Left colon (tissue), 2 donors: ENCODE results near the gene FSIP1. TPM values are rescaled to one million over a fixed set of nuclear protein-coding genes. Genes with fewer than 3 reads are reported as not detected.
"Not testable (repeated sequence)": the region's sequence is repeated elsewhere in the genome, so short reads cannot be mapped to it uniquely, and the experiment has no call there.

Experiments
- ATAC-seq: fragments of 200-7000 bp; cut with Tn5 transposase; one replicate; pipeline ENCODE4 v1.9.1; 2020; ENCODE audit warnings: mild to moderate bottlenecking, moderate library complexity
- DNase-seq, 2 donors: peaks; one replicate each; pipeline ENCODE4 v3.0.0-alpha.2; 2020
- intact Hi-C, 2 donors: fragments of 100-400 bp; cut with DNase I in 1 of 2; cut with micrococcal nuclease in 1 of 2; formaldehyde crosslinking; loops; one replicate each; pipeline versions ENCODE4 v1.11.2 to v1.14.0; 2022; cut with DNase I, micrococcal nuclease
- long read RNA-seq: library from polyadenylated mRNA; unstranded; transcript quantifications from one replicate; pipeline ENCODE4 v2.0.0, GENCODE V29; 2021
- total RNA-seq, 2 donors: library from RNA; stranded (reverse); fragmentation: NEBNext Ultra II Directional; extraction: Animal tissue kit (Norgen Biotek cat#: 25700); gene quantifications; one replicate each; pipeline ENCODE4 v1.2.1, GENCODE V29; 2021
- donor health status: DM: no; HTN: no; CAD: no.
- donor health status: DM: yes; HTN: yes; CAD: no.

Gene FSIP1
- total RNA-seq: 1 to 10 TPM; 8.2 to 8.6 TPM
- long read RNA-seq, partial matches to known transcripts: 2 of 7 reads
- long read RNA-seq, other reads (novel, unspliced or antisense): 5 of 7 reads

DNA sequence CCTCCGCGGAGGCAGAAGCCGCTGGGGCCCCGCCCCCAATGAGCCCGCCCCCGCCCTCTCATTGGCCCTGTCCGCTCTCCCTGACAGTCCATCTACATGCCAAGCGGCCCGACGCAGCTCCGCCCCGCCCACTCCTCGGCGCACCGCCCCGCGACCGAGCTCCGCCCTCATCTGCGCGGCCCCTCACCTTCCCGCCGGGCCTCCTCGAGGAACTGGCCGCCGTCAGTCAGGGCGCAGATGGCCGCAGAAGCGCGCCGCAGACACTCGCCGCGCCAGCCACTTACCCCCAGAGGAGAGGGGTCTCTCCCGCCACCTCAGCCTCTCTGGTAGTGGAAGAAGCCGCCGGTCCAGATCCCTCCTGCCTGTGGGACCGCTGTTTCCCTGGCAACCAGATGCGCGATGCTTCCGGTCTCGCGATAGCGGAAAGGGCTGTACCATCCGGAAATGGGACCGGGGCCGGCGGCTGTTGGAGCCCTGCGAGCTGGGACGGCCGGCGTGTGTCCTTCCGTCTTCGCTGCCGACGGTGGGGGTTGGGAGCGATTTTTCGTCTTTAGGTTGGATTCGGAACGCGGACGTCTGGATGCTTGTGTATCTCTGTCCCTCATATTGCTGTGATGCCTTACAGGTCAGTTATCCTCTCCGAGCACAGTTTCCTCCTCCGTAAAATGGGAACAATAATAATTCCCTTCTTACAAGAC, at the start of gene FSIP1:
FSIP1 (minus strand) TSS at position 401 of the 698 bp plus-strand sequence. CDS start 6,317 bp downstream, outside the sequence.
- peak; percentile 97 for ATAC-seq
- intact Hi-C loops: no loop called here
- DNase-seq: peak; percentile 97 to 98

DNA sequence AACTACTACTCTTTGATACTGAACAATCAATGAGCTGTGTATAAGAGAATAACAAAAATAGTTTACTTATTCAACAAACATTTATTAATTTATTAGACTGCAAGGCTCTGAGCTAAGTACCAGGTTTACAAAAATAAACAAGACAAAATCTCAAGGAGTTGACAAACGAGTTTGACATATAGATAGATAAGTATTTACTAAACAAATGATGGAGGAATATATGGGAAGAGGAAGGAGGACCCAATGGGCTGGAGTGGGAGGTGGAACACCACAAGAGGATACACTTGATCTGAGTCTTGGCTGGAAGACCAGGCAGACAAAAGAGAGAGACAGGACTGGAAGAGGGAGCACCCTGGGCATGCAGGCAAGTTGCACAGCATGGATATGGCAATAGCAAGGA, 47.5 kb upstream of the FSIP1 start:
- ATAC-seq (no peak), DNase-seq (no peak)
- intact Hi-C loops: no loop called here

DNA sequence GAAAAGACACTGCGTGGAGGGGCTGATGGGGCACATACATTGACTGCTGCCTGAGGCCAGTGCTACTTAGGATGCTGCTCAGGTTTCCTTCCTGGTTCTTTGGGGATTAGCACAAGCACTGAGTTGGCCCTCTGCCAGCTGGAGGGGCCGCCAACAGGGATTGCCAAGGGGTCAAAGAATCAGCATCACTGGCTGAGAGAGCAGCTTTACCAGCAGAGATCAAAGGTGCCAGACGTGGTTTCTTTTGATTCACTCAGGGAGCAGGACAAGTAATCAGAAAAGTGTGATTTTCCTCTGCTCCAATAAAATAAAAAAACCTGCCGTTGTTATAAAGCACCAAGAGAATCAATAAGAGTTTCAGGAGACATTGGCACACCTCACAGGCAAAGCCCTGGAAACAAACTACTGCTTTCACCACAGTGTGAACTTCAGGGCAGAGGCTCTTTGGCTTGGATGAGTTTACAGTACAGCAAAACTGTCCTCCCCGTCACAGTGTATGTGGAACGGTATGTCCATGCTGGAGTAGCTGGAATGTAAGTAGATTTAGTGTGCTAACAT, 45.8 kb upstream of the FSIP1 start:
- intact Hi-C loops: no loop called here
- ATAC-seq (peak; percentile 37), DNase-seq (peak in 1 of 2 donors; percentile 28)

DNA sequence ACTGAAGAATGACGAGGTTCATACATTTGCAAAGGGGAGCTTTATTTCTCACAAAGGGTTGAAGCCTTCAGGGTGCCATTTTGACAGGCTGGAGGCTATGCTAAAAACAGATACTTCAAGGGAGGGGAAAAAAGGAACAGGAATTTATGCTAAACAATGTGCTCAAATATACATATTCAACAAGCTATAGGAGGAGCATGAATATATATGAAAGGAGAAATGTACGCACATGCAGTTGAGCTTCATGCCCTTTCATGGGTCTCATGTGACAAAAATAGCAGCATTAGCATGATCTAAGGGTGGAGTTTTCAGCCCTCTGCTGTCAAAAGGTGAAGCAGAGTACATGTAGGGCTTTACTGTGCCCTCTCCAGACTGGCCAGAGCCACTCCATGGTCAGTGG, 44.3 kb upstream of the FSIP1 start:
- no peak for ATAC-seq
- intact Hi-C loops: no loop called here
- DNase-seq: no peak

DNA sequence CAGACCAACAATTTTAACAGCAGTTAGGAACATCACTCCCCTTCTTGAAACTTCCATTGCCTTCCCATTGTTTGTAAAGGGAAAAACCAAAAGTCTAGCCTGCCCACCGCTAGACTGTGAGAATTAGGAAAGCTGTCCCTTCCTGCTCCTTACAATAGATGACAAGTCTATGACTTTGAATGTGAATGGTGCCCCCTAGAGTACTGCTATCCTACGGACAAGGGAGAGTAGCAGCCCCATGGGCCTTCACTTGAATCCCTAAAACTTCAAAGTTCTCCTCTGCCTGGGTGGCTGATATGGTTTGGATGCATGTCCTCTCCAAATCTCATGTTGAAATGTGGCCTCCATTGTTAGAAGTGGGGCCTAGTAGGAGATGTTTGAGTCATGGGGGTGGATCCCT, 41.0 kb upstream of the FSIP1 start:
- intact Hi-C loops: no loop called here
- DNase-seq: no peak
- no peak for ATAC-seq

DNA sequence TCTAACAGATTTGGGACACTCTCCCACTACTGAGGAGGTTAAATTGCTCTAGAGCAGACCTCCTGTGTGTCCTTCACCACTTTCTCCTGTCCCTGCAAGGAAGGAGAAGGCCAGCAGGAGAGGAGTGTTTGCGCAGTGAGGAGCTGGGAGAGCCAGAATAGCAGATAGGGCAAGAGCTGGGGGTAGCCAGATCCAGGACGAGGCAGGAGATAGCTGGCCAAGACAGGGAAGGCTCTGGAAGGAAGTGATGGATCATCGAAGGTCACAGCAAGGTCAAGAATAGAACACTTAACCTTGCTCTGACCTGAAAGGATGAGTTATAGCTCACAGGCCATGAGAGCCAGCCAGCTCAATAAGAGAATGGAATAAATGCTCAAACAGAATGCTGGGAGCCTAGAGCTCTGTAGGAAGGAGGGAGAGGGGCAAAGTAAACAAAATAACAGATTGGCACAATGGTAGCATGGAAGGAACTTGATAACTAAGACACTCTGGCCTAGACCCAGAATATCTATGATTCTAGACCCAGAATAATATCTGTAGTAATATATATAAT, 37.5 kb upstream of the FSIP1 start:
- DNase-seq (no peak), ATAC-seq (no peak)
- intact Hi-C loops: no loop called here

DNA sequence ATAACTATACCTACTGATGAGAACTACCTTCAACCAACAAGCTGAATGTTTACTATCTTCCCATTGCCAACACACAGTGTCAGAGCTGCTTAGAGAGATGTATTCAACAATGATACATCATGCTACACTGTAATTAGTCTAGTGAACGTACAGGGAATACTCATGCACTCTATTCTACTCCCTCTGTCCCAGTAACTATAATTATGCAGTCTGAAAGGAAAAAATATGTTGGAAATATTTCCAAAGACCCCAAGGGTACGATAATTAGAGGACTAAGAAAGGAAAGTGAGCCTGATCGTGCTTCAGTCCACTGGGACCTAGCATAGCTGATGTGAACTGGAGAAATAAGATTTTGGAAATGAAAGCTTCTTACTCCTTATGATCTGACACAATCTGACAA, 36.9 kb upstream of the FSIP1 start:
- DNase-seq (no peak), ATAC-seq (no peak)
- intact Hi-C loops: no loop called here

DNA sequence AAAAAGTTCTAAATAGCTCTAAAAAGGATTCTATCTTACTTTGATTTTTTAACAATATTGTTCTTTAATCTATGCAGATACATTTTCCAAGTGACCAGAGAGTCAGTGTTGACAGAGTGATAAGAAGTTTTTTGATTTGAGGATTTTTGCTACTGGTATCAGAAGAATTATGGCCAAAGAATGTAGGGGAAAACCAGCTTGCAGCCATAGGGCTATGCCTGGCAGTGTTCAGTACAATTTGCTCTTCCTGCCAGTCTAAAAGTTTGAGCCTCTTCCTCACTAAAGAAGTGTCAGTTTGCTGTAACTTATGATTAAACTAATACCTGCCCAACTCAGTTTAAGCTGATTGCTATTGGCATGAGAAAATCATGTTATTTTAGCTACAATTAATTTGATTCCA, 35.3 kb upstream of the FSIP1 start:
- DNase-seq: no peak
- no peak for ATAC-seq
- intact Hi-C loops: no loop called here

DNA sequence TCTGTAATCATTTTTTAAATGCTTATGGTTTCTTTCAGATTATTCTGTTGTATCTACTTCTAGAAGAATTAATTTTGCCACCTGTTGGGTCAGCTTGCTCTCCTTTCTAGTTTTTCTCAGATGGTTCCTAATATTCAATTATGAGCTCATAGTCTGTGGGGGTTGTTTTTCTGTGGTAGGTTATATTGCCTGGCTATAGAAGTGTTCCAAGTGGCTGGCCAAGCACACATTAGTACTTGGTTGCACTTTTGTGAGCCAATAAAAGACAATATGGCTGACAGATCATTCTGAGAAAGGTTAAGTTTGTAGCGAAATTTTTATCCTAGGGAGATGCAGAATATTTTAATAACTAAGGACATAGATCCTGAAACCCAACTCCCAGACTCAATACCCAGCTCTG, 31.8 kb upstream of the FSIP1 start:
- intact Hi-C loops: no loop called here
- DNase-seq: no peak
- no peak for ATAC-seq

DNA sequence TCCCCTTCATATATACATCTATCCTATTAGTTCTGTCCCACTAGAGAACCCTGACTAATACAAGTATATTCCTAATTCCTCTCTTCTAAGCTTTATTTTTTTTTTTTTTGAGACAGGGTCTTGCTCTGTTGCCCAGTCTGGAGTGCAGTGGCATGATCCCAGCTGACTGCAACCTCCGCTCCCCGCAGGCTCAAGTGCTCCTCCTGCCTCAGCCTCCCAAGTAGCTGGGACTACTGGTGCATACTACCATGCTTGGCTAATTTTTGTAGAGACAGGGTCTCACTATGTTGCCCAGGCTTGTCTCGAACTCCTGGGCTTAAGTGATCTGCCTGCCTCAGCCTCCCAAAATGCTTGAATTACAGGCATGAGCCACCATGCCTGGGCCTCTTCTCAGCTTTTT, 30.0 kb upstream of the FSIP1 start:
- DNase-seq, ATAC-seq, intact Hi-C loops: not testable (repeated sequence)

DNA sequence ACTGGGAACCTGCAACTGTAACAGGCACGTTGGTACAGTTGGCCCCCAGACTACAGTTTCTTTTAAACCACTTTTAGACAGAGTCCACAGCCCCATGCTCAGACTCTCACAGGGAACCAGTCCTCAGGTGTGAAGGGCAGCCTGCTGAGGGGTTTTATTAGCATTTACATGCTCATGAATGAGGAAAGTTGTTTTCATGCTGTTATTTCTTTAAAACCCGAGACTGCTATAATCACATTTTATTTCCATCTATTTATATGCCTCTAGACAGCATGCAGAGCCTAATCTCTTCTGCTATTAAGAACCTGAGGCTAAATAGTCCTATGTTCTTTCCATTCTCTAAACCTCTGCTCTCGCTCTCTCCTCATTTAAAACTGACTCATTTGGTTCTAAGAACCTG, 26.3 kb upstream of the FSIP1 start:
- no peak for ATAC-seq
- intact Hi-C loops: no loop called here
- DNase-seq: no peak

DNA sequence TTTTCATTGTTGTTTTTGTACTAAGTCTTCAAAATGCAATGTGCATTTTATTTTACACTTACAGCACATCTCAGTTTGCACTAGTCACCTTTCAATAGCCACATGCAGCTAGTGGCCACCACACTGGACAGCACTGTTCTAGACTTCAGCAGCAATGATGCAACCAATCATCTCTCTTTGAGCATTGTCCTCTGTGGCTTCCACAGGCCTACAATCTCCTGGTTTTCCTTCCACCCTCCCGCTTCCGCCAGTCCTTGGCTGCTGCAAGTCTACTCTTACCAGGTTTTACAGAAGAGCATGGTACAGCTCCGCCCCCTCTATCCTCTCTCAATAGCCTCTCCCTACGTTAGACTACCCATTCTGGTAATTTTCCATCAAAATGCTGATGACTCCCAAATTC, 25.1 kb upstream of the FSIP1 start:
- ATAC-seq: no peak
- intact Hi-C loops: no loop called here

DNA sequence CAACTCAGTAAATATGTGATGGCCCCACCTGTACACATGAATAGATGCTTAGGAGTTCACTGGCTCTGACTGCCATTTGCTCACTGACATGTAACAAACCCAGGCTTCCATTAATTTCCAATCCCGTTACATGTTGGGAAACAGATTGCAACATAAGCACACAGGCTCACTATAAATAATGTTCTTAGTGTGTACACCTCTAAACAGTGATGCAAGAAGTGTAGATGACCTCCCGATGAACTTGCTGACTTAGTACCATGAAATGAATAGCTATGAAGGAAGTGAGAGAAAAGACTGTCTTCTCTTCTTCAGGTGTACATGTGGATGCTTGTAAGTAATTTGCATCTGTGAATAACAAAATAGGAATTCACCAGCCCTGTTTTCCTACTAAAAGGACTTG, 21.4 kb upstream of the FSIP1 start:
- intact Hi-C loops: no loop called here
- ATAC-seq: no peak
- no peak for DNase-seq

More for the DNA sequence above, 25.1 kb upstream of the FSIP1 start:
- DNase-seq: no peak

DNA sequence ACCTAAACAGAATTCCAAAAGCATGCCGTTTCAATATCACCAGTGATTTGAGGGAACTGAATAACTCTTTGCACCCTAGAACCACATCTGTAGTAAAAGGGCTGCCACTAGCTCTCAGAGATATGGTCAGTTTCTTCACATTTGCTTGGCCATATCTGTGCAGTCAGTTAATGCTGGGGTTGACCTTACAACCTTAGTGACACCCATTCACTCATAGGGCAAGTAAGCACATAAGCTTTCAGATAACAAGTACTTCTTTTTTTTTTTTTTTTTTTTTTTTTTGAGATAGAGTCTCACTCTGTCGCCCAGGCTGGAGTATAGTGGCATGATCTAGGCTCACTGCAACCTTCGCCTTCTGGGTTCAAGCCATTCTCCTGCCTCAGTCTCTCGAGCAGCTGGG, 20.4 kb upstream of the FSIP1 start:
- DNase-seq (no peak), ATAC-seq (no peak)
- intact Hi-C loops: no loop called here

DNA sequence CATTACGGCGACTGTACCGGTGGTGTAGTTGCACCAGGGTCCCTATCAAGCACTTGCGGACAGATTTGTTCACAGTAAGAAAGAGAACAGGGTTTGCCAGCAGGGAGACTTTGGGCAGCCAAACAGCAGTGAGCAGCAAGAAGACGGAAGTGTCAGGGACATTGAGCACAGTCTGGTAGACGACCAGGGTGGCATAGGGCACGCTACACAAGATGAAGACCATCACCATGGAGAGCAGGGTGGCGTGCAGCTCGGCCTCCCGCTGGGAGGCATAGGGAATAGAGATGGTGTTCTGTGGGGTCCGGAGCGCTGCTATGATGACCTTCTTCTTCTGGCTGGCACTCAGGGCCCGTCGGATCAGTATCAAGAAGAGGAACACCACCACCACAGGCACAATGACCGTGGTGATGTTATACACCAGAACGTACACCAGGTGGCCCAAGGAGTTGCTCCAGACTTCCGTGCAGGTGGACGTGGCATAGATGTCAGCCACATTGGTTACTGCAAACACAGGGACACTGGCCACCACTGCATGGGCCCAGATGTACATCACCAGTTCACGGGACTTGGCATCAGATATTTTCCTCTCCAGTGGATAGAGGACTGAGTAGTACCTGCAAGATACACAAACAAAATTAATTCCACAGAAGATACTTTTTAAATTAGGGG, 19.1 kb upstream of the FSIP1 start:
- DNase-seq: peak in 1 of 2 donors; percentile 43
- intact Hi-C loops: no loop called here
- ATAC-seq: peak; percentile 89

DNA sequence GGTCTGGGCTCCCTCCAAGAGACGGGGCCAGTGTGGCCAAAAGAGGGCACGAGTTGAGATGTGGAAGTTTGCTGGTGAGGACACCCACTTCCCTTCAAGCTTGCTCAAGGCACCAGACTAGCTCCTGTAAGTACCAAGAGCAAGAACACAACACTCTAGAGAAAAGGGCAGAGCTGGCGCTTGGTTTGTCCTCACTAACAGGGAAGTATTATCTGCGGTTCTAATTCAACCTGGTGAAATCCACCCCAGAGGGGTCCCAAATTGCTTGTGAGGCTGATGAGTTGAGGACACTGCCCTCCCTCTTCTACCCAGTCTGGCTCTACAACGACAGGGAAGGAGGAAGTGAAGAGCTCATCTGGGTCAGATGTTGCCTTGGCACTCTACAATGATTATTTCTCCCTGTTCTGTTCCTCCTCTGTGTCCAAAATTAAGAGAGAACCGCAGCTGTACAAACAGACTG, 16.9 kb upstream of the FSIP1 start:
- DNase-seq: no peak
- ATAC-seq: no peak
- intact Hi-C loops: loop anchor here in 1 of 2 donors (10.0 kb wide), 1 partner anchor 85 kb away; no protein-coding TSS in a partner anchor

DNA sequence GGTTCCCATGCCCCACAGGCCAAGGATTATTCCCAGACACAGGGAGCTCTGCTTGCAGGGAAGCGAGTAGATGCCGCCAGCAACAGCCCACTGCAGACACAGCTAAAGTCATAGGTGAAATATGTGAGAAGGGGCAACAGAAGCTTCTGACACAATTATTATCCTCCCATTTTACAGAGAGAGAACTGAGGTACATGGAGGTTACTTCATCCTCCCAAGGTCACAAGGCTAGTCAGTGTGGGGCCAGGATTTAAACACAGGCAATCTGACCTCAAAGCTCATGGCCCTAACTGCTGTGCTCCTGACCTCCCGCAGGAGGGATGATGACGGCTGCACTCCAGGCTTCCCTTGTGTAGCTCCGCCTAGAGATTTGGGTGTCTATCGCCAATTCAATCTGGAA, 15.7 kb upstream of the FSIP1 start:
- intact Hi-C loops: loop anchor here in 1 of 2 donors (10.0 kb wide), 1 partner anchor 86 kb away; no protein-coding TSS in a partner anchor
- ATAC-seq: no peak
- no peak for DNase-seq

DNA sequence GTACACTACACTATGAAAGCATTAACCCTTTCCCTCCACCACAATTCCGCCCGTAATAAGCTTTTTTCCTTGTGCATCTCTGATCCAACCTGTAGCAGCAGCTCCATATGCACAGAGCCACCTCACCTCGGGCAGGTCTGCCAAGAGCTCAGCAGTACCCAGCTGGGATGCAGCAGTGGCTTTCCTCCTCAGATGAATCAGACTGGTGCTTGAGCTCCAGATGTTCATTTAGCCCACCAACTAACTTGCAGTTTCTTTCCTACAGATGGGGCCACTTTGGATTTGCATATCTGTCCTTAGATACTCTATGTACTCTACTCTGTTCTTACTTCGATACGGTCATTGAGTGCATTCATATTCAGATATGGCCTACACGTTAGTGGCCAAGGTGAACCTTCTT, 14.8 kb upstream of the FSIP1 start:
- intact Hi-C loops: loop anchor here in 1 of 2 donors (10.0 kb wide), 1 partner anchor 87 kb away; no protein-coding TSS in a partner anchor
- no peak for ATAC-seq
- DNase-seq: no peak

DNA sequence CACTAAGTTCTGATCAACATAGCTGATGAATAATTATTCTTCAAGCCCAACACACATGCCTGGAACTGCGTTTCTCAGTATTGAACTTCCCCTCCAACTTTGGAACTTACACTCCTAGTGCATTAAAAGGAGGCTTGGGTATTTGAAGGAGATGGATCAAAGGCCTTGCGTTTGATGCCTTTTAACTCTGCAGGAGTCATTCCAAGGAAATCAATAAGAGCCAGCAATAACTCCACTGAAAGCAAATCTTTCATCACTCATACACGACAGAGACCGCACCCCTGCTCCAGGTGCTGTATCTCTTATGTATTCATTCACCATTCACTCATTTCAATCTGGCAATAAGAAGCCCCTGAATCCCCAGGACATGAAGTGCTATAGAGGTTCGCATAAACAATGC, 14.0 kb upstream of the FSIP1 start:
- intact Hi-C loops: loop anchor here in 1 of 2 donors (10.0 kb wide), 1 partner anchor 88 kb away; no protein-coding TSS in a partner anchor
- DNase-seq: no peak
- ATAC-seq: no peak
